ENCODE data around the gene PPIF.
A peak's percentile ranks its signal among the peaks of the same experiment; 100 is the strongest.

PPIF gene

DNA sequence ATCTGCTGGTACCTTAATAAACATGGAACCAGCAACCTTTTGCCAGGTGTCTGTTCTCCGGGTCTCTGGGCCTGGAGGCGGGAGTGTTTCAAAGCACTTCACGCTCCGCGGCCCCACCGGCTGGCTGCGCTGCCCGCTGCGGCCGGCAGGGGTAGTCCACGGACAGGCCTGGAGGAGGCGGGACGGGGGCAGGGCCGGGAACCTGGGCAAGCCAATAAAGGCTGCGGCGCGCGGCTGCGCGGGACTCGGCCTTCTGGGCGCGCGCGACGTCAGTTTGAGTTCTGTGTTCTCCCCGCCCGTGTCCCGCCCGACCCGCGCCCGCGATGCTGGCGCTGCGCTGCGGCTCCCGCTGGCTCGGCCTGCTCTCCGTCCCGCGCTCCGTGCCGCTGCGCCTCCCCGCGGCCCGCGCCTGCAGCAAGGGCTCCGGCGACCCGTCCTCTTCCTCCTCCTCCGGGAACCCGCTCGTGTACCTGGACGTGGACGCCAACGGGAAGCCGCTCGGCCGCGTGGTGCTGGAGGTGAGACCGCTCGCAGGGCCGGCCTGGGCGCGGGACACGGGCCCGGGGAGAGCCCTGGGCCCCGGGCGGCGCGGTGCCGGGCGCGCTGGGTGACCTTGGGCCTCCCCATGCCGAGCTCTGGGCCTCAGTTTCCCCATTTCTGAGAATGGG is at the start of gene PPIF:
Gene PPIF (plus strand): TSS at position 244 of the 668 bp plus-strand sequence. CDS start 80 bp downstream, at position 324.
- DNase-seq, result peak; percentile 75

DNA sequence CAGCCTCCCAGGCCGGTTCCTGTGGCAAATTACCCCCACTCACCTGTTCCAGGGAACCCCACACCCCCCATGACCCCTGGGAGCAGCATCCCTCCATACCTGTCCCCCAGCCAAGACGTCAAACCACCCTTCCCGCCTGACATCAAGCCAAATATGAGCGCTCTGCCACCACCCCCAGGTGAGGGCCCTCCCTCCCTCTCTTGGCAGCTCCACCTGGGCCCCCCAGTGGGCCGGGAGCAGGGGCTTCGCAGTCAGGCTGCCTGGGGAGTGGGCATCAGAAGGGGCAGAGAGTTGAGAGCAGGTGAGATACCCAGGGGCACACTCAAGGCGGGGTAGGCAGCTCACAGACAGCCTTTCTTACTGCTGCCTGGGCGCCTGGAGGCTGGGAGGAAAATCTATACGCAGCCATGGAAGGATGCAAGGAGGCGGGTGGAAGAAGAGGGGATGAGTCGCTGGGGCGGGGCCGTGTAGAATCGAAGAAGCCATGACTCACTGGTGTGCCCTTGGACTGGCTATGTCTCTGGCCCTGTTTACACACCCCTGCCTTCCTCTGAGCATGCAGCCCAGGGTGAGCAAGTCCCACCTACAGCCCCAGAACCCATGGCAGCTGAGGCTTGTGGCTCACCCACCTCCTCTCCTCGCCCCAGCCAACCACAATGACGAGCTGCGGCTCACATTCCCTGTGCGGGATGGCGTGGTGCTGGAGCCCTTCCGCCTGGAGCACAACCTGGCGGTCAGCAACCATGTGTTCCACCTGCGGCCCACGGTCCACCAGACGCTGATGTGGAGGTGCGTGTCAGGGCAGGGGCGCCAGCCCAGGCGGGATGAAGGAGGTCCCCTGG is 48.6 kb upstream of the PPIF start:
- DNase-seq, result no peak

DNA sequence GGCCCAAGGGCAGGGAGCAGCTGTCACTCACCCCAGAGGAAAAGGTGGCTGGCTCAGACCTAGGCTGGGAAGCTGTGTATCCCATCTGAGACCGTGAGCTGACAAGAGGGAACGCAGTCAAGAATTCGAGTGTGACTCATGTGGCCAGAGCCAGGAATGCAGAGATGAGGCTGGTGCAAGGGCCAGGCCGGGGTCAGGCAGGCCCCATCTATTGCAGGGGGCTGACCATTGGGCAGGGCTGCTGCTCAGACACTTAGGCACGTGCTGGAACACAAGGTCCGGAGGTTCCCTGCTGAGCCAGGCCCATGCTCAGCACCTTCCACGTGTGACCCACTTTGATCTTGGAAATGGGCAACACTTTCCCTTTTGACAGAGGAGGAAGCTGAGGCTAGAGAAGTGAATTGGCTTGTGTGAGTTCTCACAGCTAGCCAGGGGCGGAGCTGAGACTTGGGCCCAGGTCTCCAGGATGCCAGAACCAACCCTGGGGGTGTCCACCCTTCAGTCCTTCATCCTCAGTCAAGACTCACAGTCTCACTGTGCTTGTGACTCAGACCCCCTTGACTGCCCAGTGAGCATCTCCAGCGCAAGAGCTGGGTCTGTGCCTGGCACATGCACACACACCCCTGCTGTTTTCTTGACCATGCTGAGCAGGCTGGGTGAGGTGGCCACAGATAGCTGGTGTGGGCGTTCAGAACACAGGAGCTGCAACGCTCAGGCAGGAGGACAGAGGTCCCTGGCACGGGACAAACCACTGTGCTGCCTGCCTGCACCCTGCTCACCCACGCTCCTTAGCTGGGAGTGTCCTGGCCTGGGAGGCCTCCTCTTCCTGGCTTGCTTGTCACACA is 47.6 kb upstream of the PPIF start:
- DNase-seq, result no peak

DNA sequence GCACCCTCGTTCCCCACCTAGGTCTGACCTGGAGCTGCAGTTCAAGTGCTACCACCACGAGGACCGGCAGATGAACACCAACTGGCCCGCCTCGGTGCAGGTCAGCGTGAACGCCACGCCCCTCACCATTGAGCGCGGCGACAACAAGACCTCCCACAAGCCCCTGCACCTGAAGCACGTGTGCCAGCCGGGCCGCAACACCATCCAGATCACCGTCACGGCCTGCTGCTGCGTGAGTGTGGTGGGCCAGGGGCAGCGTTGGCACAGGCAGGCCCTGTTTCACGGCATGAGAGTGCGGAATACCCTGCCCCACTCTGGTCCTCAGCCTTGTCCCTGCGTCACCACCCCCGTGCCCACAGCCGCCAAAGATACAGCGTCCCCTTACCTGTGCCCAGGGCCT is 46.6 kb upstream of the PPIF start:
- DNase-seq, result no peak

DNA sequence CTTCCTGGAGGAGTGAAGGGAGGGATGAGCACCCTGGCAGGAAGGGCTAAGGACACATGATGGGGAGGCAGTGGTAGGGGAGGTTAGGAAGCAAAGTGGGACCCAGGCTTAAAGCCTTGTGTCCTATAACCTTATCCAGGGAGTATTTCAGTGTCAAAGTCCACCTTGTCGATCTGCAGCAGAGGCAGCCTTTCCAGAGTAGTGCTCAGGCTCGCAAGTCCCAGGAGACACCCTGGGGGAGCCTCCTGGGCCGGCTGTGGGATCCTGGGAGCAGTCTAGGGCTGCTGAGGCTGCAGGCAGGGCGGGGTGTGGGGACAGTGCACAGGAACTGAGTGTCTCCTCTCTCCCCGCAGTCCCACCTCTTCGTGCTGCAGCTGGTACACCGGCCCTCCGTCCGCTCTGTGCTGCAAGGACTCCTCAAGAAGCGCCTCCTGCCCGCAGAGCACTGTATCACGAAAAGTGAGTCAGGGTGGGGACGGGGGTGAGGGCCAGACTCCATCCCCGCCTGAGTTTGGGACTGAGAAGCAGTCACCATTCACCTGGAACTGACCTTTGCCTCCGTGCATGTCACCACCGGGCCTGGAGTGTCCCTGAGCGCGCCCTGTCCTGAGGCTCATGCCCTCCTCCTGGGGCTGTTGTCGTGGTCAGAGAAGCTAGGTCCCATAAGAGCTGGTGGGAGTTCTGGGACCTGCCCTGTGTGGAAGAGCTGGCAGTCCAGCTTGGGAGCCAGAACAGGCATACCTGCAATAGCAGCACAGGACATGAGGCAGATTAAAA is 45.3 kb upstream of the PPIF start:
- DNase-seq, result no peak

DNA sequence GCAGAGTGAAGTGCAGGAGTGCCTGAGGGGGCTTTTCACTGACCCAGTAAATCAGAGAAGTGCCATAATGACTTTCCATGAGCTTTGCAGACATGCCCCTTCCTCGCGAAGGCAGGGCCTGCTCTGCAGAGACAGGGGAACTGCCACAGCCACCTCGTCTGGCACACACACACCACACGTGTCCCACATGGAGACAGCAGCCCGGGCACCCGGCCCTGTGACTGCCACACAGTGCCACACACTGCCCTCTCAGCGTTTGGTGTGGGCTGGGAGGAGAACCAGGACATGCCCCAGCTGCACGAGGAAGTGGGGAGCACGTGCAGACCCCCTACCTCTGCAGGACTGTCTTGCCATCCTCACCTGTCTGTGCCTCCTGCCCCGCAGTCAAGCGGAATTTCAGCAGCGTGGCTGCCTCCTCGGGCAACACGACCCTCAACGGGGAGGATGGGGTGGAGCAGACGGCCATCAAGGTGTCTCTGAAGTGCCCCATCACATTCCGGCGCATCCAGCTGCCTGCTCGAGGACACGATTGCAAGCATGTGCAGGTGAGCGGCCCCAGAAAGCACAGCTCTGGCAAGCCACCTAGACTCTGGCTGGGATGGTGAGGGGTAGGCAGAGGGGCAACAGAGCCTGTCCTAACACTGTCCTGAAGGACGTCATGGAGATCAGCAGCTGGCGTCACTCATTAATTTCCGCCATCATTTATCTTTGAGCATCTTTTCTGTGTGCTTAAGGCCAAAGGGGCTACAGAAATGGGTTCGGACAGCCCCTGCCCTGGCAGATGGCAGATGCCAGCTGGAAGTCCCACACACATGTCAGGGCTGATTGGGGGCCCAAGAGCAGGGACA is 43.4 kb upstream of the PPIF start:
- no peak for DNase-seq

DNA sequence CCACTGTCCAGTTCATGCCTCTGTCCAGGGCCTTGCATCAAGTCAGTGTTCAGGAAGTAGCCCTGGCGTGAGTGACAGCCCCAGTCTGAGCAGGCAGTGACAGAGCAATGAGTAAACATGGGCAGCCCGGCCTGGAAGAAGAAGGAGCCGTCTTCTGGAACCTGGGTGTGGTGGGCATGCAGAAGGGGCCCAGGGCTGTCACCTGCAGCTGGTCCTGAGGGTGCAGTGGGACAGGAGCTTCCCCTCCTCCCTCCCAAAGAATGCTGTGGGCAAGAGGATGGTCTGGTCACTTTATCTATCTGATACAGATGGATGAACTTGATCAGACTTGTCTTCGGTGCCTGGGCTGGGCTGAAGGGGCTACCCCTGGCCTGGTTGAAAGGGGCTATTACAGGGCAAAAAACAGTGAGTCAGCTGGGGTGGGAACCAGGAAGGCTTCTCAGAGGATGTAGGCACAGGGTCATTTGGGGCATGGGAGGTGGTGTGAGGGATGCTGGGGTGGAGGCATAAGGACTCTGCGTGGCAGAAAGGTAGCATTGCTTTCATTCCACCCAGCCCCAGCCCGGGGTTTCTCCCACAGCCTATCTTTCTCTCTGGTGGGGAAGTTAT is 42.7 kb upstream of the PPIF start:
- no peak for DNase-seq

DNA sequence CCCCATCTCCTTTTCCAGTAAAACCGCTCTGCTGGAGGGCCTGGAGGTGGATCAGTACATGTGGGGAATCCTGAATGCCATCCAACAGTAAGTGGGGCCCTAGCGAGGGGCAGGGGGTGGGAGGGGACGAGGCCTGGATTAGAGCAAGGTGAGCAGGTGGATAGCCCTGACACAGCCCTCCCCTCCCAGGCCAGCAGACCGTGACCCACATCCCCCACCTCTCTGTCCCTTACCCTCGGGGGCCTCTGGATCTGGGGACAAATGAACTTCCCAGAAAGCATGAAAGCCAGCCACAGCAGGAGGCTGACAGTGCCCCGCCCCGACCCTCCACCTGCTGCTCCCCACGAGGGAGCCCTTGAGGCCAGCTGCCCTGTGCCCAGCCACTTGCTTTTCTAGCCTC is 41.8 kb upstream of the PPIF start:
- no peak for DNase-seq

DNA sequence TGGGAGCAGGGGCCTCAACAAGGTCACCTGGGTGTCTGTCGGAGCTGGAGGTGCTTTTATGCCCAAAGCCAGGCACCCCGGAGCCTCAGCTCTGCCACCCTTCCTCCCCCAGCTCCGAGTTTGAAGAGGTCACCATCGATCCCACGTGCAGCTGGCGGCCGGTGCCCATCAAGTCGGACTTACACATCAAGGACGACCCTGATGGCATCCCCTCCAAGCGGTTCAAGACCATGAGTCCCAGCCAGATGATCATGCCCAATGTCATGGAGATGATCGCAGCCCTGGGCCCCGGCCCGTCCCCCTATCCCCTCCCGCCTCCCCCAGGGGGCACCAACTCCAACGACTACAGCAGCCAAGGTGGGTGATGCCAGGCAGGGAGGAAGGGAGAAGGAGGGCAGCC is 41.3 kb upstream of the PPIF start:
- no peak for DNase-seq

DNA sequence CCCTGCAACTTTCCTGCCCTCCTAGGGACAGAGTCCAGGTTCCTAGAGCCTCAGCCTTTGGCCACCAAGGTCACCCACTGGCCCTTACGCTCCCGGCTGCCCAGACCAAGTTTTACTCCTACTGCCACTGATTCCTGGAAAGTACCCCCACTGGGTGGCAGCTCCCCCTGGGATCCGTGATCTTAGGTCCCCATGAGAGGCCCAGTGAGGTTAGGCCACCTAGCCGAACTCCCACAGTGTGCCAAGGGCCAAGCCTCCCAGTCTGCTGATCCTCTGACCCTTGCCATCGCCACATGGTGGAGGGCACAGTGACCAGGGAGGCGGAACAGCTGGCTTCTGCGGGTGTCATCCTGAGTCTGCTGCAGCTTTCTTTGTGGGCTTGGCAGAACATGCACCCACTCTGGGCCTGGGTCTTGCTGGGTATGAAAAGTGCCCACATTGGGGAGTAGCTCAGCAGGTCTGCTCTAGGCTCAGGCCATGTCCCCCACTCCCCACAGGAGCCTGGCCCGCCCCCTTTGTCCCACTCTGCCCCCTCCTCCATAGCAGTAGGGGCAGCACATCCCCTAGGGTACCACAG is 40.5 kb upstream of the PPIF start:
- DNase-seq, result no peak

DNA sequence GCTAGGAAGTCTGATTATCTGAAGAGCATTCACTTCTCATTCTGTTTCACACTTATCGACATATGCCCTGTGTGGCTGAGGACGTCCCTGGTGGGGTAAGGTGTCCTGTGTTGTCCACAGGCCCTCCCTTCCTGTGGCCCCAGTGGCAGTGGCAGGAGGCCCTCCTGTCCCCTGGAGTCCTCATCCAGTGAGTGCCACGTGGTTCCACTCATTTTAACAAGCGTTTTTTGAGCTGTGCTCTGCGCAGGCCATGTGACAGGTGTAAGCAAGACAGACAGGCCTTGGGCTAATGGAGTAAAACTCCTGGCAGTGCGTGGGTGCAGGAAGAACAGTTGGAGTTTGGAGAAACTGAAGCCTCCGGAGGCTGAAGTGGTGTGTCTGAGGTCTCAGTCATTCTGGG is 39.3 kb upstream of the PPIF start:
- DNase-seq, result no peak

DNA sequence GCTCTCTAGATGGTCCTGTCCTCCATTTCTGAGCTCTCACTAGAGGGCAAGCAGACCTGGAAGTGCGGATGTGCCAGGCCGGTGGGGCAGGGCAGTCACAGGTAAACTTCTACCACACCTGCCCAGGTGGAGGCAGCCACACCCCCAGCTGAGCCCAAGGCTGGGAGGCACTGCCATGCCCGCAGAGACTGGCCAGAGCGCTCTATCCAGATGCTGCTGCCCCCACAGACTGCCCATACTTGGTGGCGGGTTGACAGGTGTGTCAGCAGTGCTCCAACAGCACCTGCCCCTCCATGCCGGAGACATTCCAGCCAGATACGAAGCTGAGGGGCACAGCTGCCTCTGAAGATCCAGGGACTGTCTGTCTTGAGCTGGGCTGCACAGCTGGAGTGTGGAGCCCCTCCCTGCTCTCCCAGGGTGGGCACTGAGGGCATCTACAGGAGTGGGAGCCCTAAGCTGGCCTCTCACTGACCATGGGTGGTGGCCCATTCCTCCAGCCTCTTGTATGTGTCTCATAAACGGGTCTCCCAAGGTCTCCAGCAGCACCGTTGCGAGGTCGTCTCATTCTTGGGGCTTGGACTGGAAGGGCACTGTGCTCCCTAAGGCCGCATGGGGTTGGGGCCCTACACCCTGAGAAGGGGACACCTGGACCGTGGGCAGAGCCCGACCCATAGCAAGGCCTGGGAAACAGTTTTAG is 38.2 kb upstream of the PPIF start:
- no peak for DNase-seq

DNA sequence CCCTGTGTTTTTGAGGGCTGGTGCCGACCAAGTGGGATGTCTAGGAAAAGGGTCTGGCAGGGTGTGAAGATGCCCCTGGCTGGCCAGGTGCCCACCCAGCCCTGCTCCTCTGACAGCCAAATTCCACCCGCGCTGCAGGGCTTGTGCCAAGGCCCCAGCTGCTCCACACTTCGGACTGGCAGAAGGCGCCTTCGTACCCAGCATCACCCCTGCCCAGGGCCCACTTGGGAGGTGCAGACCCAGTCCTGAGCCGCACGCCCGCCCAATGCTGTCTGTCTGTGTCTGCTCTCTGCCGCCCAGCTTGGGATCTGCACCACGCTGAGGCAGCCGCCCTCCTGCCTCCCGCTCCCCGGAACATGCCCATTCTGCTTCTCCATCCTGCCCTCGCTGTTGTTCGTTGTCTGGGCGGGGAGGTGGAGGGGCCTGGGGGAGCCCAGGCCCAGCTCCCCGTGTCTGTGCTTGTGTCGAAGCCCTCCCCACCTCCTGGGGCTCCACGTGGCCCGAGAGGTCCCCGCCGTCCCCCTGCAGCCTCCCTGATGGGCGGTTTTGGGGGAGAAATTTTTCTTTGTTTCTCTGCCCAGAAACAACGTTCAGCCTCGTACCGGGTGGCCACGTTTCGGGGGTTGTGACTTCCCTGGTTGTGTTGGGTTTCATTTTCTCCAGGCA is 36.9 kb upstream of the PPIF start:
- DNase-seq, result no peak

DNA sequence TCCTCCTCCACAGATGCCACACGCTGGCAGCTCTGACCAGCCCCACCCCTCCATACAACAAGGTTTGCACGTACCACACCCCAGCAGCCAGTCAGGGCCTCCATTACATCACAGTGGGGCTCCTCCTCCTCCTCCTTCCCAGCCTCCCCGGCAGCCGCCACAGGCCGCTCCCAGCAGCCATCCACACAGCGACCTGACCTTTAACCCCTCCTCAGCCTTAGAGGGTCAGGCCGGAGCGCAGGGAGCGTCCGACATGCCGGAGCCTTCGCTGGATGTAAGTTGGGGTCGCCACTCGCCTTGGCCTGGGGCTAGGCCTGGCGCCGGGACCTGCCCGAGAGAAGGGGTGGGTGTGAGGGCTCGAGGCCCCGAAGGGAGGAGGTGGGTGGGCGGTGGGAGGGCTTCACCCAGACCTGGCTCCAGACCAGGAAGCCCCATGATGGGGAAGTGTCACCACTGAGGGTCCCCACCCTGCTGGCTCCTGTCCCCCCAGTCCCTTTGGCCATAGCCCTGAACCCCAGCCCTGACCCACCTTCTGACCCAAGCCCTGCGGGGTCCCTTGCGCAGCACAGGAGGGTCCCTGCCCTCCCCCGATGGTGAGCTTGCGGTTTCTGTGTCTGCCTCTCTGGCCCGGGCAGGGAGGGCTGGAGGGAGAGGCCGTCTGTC is 36.2 kb upstream of the PPIF start:
- no peak for DNase-seq

DNA sequence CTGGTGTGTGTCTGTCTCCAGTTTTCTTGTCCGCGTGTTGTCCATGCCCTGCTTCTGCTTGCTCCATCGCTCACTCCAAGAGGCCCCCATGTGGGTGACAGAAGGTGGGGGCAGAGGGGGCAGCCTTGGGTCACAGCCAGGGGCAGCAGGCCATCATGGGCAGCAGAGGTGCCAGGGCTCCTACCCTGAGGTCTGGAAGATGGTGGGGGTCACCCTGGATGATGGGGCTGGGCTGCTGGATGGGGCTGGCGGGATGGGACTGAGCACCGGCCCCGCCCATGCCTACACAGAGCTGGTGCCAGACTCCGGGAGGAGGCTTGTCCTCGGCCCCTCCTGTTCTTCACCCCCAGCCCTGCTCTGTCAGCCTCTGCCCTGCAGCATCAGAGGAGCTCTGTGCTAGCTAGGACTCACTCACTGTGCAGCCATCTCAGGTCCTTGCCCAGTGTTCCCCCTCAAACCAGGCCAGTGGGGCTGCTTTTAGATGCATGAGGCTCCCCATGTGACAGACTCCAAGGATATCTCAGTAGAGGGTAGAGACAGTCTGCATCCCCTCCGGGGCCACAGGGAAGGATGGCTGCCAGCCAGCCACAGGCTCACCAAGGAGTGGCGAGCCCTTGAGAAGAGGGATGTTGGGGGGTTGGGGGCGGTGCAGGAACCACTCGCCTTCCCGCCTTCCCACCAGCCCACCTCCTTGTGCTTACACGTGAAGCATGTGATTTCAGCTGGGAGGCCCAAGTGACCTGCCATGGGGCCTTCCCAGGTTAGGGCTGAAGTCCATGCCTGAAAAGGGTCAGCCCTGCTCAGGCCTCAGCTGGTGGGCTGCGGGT is 35.5 kb upstream of the PPIF start:
- no peak for DNase-seq

DNA sequence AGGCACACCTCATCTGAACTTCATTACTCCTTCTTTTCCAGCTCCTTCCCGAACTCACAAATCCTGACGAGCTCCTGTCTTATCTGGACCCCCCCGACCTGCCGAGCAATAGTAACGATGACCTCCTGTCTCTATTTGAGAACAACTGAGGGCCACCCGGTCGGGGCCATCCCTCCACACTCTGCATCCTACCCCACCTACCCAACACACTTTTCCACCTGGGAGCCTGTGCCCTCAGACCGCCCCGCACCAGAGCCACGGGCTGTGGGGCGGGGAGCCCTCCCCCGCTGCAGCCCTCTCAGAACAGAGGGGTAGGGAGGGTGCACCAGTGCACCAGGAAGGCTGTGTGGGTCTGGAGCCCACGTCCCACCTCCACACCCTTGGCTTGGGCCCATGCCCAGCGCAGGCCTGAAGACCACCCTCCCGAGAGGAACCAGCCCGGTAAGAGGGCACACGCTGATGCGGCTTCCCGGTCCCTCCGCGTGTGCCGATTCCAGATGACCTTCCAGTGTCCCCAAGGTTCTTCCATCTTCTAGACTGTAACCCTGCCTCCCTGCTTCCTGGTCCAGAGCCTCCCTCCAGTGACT is 34.6 kb upstream of the PPIF start:
- no peak for DNase-seq

DNA sequence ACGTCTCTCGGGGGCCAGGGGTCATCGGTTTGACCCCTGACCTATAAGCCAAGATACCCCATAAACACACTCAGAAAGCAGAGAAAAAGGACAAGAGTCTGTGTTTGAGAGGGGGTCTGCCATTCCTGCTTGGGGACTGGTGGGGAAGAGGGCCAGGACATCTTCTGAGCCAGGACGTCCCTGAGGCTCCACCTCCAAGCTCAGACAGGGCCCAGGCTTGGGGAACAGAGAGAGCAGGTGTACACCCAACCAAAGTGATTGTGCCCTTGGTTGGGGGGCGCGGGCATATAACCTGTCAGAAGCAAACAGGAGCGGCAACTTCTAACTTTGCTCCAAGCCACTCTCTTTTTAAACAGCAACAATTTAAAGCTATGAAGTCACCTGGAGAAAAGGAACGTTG is 33.9 kb upstream of the PPIF start:
- DNase-seq, result no peak

DNA sequence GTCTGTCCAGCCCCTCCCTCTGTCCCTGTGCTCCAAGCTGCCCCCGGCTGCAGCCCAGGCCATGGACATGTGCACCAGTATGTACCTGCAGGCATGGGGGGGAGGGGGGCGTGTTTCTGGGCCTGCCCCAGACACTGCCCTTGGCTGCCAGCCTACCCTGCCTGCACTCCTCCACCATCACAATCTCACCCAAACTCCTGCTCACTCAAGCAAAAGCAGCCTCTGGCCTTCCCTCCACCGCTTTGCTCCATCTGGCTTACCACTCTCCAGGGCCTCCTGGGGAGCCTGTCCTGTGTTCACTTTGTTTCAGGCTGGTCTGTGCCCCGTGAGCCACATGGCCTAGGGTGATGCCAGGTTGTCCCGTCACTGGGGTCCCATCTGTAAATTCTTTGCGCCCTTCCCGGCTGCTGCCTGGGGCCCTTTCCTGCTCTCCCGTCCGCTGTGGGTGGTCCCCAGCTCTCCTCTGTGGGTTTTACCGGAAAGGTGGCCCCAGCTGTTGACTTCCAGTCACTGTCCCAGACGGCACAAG is 33.3 kb upstream of the PPIF start:
- peak; percentile 58 for DNase-seq

Measured in NCI-H2171 treated with DMSO at 0.1 percent for 48 hours (cell line).